ENCODE measurements around the gene MOB1B. TPM values are rescaled to one million over a fixed set of nuclear protein-coding genes. Genes with fewer than 3 reads are reported as not detected.

Gene MOB1B
- total RNA-seq, 1 donor from 2014 or later = 30.6 TPM

DNA sequence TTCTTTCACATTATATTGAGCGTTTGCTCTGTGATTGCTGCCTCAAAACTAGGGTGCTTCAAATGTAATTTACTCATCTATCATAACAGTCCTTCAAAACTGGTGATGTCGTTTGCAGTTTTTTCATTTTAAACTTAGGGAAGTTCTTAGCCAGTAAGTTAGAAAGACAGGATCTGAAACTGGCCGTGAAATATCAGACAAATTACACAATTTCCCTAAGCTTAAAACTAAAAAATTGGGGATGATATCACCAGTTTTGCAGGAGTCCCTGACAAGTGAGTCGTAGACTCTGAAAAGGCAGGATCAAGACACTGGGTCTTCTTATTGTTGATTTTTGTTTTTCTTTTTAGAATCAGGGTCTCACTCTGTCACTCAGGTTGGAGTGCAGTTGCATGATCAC lies 44.8 kb downstream of the MOB1B start:
- no peak overlapping the region for H3K4me3 ChIP-seq
- no peaks in the 10 kb centered on the region for H3K27me3 ChIP-seq
- Mint-ChIP-seq H3K9me3 (peaks cover 10% of the 10 kb centered on the region), H3K27me3 (ENCODE audit: insufficient read depth, low read depth) (peaks cover 4% of the 10 kb centered on the region), H3K36me3 (peaks cover 34% of the 10 kb centered on the region), H3K27ac (no peak overlapping the region), H3K4me1 (no peaks in the 10 kb centered on the region), H3K4me3 (no peak overlapping the region)
- TF ChIP-seq EZH2 (IDR thresholded peaks at IDR 0.05) = no peak
- TF ChIP-seq EZH2phosphoT487 (IDR thresholded peaks at IDR 0.05) = no peak
- TF ChIP-seq, protein P1, sequence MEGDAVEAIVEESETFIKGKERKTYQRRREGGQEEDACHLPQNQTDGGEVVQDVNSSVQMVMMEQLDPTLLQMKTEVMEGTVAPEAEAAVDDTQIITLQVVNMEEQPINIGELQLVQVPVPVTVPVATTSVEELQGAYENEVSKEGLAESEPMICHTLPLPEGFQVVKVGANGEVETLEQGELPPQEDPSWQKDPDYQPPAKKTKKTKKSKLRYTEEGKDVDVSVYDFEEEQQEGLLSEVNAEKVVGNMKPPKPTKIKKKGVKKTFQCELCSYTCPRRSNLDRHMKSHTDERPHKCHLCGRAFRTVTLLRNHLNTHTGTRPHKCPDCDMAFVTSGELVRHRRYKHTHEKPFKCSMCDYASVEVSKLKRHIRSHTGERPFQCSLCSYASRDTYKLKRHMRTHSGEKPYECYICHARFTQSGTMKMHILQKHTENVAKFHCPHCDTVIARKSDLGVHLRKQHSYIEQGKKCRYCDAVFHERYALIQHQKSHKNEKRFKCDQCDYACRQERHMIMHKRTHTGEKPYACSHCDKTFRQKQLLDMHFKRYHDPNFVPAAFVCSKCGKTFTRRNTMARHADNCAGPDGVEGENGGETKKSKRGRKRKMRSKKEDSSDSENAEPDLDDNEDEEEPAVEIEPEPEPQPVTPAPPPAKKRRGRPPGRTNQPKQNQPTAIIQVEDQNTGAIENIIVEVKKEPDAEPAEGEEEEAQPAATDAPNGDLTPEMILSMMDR (IDR thresholded peaks at IDR 0.05) = no peak
- H3F3A ChIP-seq (ENCODE audit: low read depth) = no peaks in the 10 kb centered on the region
- H3K9me3 ChIP-seq (ENCODE audit: low read depth) = no peaks in the 10 kb centered on the region
- H2AFZ ChIP-seq (replicated peaks) = no peak overlapping the region
- no peak overlapping the region for H3K9ac ChIP-seq
- no peak overlapping the region for H3K4me2 ChIP-seq
- H3K36me3 ChIP-seq = no peaks in the 10 kb centered on the region
- H3K4me1 ChIP-seq = peaks cover 6% of the 10 kb centered on the region
- H4K20me1 ChIP-seq (ENCODE audit: low read depth) = peaks cover 30% of the 10 kb centered on the region
- no peak overlapping the region for H3K27ac ChIP-seq
- DNase-seq (ENCODE audit: low spot score) = no peak
- peaks cover 94% of the 10 kb centered on the region for H3K79me2 ChIP-seq (ENCODE audit: low read depth)

DNA sequence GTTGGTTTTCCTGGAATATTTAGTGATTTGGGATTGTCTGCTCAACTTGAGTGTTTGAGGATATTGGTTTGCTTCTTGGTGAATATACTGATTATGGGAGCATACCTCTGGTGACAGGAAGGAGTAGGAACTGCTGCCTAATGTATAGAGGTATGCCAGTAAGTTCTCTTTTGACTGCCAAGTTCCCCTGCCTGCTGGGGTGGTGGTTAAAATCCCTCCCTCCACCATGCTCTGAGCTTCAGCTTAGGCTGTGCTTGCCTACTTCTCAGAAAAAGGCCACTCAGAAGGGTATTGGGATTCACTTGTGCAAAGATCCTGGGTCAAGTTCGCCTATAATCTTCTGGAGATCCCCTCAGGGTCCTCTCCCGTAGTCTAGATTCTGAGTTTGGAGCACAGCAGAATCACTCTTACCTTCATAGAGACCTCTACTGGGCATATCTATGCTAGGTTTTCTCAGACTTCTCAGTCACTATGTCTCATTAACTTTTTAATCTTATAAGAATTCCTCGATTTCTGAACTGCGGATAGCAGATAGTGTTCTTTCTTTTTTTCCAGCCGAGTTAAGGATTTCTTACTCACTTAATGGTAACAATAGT lies 46.6 kb downstream of the MOB1B start:
- peaks cover 6% of the 10 kb centered on the region for H3K4me1 ChIP-seq
- no peak overlapping the region for H3K27ac ChIP-seq
- Mint-ChIP-seq H3K9me3 (peaks cover 10% of the 10 kb centered on the region), H3K36me3 (peaks cover 33% of the 10 kb centered on the region), H3K27ac (no peak overlapping the region), H3K4me3 (no peak overlapping the region), H3K27me3 (ENCODE audit: insufficient read depth, low read depth) (peaks cover 4% of the 10 kb centered on the region), H3K4me1 (peaks cover 3% of the 10 kb centered on the region)
- no peak for TF ChIP-seq EZH2 (IDR thresholded peaks at IDR 0.05)
- no peak for TF ChIP-seq EZH2phosphoT487 (IDR thresholded peaks at IDR 0.05)
- TF ChIP-seq, protein P1 (IDR thresholded peaks at IDR 0.05) = no peak
- H4K20me1 ChIP-seq (ENCODE audit: low read depth) = peaks cover 27% of the 10 kb centered on the region
- H3F3A ChIP-seq (ENCODE audit: low read depth) = no peaks in the 10 kb centered on the region
- no peaks in the 10 kb centered on the region for H3K27me3 ChIP-seq
- H3K4me2 ChIP-seq = no peak overlapping the region
- H2AFZ ChIP-seq (replicated peaks) = no peak overlapping the region
- no peaks in the 10 kb centered on the region for H3K36me3 ChIP-seq
- peaks cover 88% of the 10 kb centered on the region for H3K79me2 ChIP-seq (ENCODE audit: low read depth)
- no peaks in the 10 kb centered on the region for H3K9me3 ChIP-seq (ENCODE audit: low read depth)
- H3K4me3 ChIP-seq = no peak overlapping the region
- H3K9ac ChIP-seq = no peak overlapping the region
- DNase-seq (ENCODE audit: low spot score) = no peak

DNA sequence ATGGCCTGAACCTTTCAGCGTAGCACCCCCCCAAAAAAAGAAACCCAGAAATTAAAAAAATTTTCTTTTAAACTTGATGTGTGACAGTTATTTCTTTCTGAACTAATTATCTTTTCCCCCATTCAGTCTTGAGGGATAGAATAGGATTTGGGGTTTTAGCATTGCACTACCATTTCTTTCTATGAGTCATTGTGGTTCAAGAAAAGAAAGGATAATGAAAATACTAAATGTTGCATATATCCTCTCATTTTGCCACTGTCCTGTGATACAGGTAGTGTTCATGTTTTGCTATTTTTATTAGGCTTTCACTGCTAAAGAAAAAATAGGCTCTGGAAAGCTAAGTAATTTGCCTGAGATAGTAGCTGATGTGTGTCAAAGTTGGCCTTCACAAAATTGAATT lies 51.9 kb downstream of the MOB1B start:
- peaks cover 5% of the 10 kb centered on the region for H3K4me1 Mint-ChIP-seq
- Histone ChIP-seq H3K27ac (no peak overlapping the region), H2AFZ (replicated peaks) (no peak overlapping the region), H3F3A (ENCODE audit: low read depth) (no peaks in the 10 kb centered on the region), H3K36me3 (no peaks in the 10 kb centered on the region), H3K4me2 (no peak overlapping the region), H3K9ac (no peak overlapping the region), H3K27me3 (no peaks in the 10 kb centered on the region), H3K4me3 (no peak overlapping the region), H4K20me1 (ENCODE audit: low read depth) (peaks cover 9% of the 10 kb centered on the region), H3K9me3 (ENCODE audit: low read depth) (no peaks in the 10 kb centered on the region), H3K4me1 (no peaks in the 10 kb centered on the region), H3K79me2 (ENCODE audit: low read depth) (peaks cover 82% of the 10 kb centered on the region)
- H3K4me3 Mint-ChIP-seq = no peak overlapping the region
- peaks cover 8% of the 10 kb centered on the region for H3K9me3 Mint-ChIP-seq
- no peak for TF ChIP-seq EZH2phosphoT487 (IDR thresholded peaks at IDR 0.05)
- TF ChIP-seq EZH2 (IDR thresholded peaks at IDR 0.05) = no peak
- TF ChIP-seq, protein P1 (IDR thresholded peaks at IDR 0.05) = no peak
- H3K27me3 Mint-ChIP-seq (ENCODE audit: insufficient read depth, low read depth) = peaks cover 2% of the 10 kb centered on the region
- H3K36me3 Mint-ChIP-seq = peaks cover 19% of the 10 kb centered on the region
- H3K27ac Mint-ChIP-seq = no peak overlapping the region
- no peak for DNase-seq (ENCODE audit: low spot score)
